Karpas-422 (cell line): ENCODE data around the gene SMYD1. TPM values are rescaled to one million over a fixed set of nuclear protein-coding genes. Genes with fewer than 3 reads are reported as not detected.

Experiments
- DNase-seq: peaks from one replicate; pipeline ENCODE4 v3.0.0-alpha.2; 2015
- H2AFZ ChIP-seq: fragments of 200-600 bp; sonication (generic); 2 replicates; pipeline ENCODE4 v1.6.1; 2014; ENCODE audit warnings: antibody characterized with exemption, low read length, mixed read lengths
- H3K27ac ChIP-seq: fragments of 200-600 bp; sonication (generic); 2 replicates; pipeline ENCODE4 v1.5.1; 2014; ENCODE audit warnings: mild to moderate bottlenecking, low read length, moderate library complexity
- H3K27me3 ChIP-seq: fragments of 200-600 bp; sonication (generic); 2 replicates; pipeline ENCODE4 v1.6.1; 2014; ENCODE audit warnings: low read length, mixed read lengths
- H3K36me3 ChIP-seq: fragments of 200-600 bp; sonication (generic); 2 replicates; pipeline ENCODE4 v1.6.1; 2014; ENCODE audit warnings: low read length, mixed read lengths; ENCODE audit not compliant: insufficient read depth
- H3K4me1 ChIP-seq: fragments of 200-600 bp; sonication (generic); 2 replicates; pipeline ENCODE4 v1.6.1; 2014; ENCODE audit warnings: mild to moderate bottlenecking, low read length, mixed read lengths
- H3K4me2 ChIP-seq: fragments of 200-600 bp; sonication (generic); 2 replicates; pipeline ENCODE4 v1.6.1; 2014; ENCODE audit warnings: low read length, low read depth, mild to moderate bottlenecking; ENCODE audit not compliant: poor library complexity, severe bottlenecking
- H3K4me3 ChIP-seq: fragments of 200-600 bp; sonication (generic); 2 replicates; pipeline ENCODE4 v1.5.1; 2014; ENCODE audit warnings: mild to moderate bottlenecking, antibody characterized with exemption, low read length, mixed read lengths
- H3K79me2 ChIP-seq: fragments of 200-600 bp; sonication (generic); 2 replicates; pipeline ENCODE4 v1.6.1; 2014; ENCODE audit warnings: mild to moderate bottlenecking, low read length, mixed read lengths
- H3K9ac ChIP-seq: fragments of 200-600 bp; sonication (generic); 2 replicates; pipeline ENCODE4 v1.6.0; 2014; ENCODE audit warnings: low read length
- H3K9me2 ChIP-seq: fragments of 200-600 bp; sonication (generic), shearing (Covaris generic); replicated peaks from 2 replicates; pipeline ENCODE4 v1.6.0; 2014; ENCODE audit warnings: mild to moderate bottlenecking, low read length, moderate library complexity; ENCODE audit not compliant: insufficient read depth
- H3K9me3 ChIP-seq: fragments of 300-700, 200-600 bp; sonication (generic); 2 replicates; pipeline ENCODE4 v1.6.1; 2014; ENCODE audit warnings: low read length, mixed read lengths
- H4K20me1 ChIP-seq: fragments of 200-600 bp; sonication (generic); 2 replicates; pipeline ENCODE4 v1.6.1; 2014; ENCODE audit warnings: mild to moderate bottlenecking, antibody characterized with exemption, low read length, low read depth; ENCODE audit not compliant: insufficient read depth
- total RNA-seq: library from RNA; depleted of rRNA; stranded (reverse); fragments of >200 nt; shearing (Covaris generic); gene quantifications from 2 replicates; pipeline ENCODE4 v1.2.3, GENCODE V29; 2014; ENCODE audit warnings: low replicate concordance

The SMYD1 gene
- total RNA-seq, 1 experiment from 2014 or later: not detected

GRCh38 chr2:88071365-88071764 lies 3.7 kb downstream of the SMYD1 start:
- Histone ChIP-seq H3K4me2 (no peak overlapping the region), H3K27me3 (no peaks in the 10 kb centered on the region), H3K9me3 (no peaks in the 10 kb centered on the region), H4K20me1 (no peaks in the 10 kb centered on the region), H3K27ac (no peak overlapping the region), H3K9me2 (no peaks in the 10 kb centered on the region), H3K36me3 (no peaks in the 10 kb centered on the region), H2AFZ (no peak overlapping the region), H3K4me1 (no peaks in the 10 kb centered on the region), H3K79me2 (no peaks in the 10 kb centered on the region), H3K9ac (no peak overlapping the region), H3K4me3 (no peak overlapping the region)
- DNase-seq: no peak

- Histone ChIP-seq H4K20me1 (no peaks in the 10 kb centered on the region), H3K4me1 (no peaks in the 10 kb centered on the region), H2AFZ (no peak overlapping the region), H3K9ac (no peak overlapping the region), H3K4me3 (no peak overlapping the region), H3K27ac (no peak overlapping the region), H3K9me3 (no peaks in the 10 kb centered on the region), H3K9me2 (no peaks in the 10 kb centered on the region), H3K79me2 (no peaks in the 10 kb centered on the region), H3K27me3 (no peaks in the 10 kb centered on the region), H3K36me3 (no peaks in the 10 kb centered on the region), H3K4me2 (no peak overlapping the region)
- no peak for DNase-seq
Measured at GRCh38 chr2:88074150-88074549, 6.5 kb downstream of the SMYD1 start.

- no peak overlapping the region for H3K4me2 ChIP-seq
- H3K9me2 ChIP-seq: no peaks in the 10 kb centered on the region
- H3K4me1 ChIP-seq: no peaks in the 10 kb centered on the region
- no peak overlapping the region for H3K9ac ChIP-seq
- H4K20me1 ChIP-seq: no peaks in the 10 kb centered on the region
- H2AFZ ChIP-seq: no peak overlapping the region
- no peaks in the 10 kb centered on the region for H3K9me3 ChIP-seq
- DNase-seq: no peak
- no peaks in the 10 kb centered on the region for H3K27me3 ChIP-seq
- no peak overlapping the region for H3K27ac ChIP-seq
- no peaks in the 10 kb centered on the region for H3K36me3 ChIP-seq
- no peak overlapping the region for H3K4me3 ChIP-seq
- no peaks in the 10 kb centered on the region for H3K79me2 ChIP-seq
Measured at GRCh38 chr2:88074854-88075292, 7.2 kb downstream of the SMYD1 start.

GRCh38 chr2:88077080-88077479 lies 9.5 kb downstream of the SMYD1 start:
- no peaks in the 10 kb centered on the region for H3K4me1 ChIP-seq
- DNase-seq: no peak
- H3K4me3 ChIP-seq: no peak overlapping the region
- H2AFZ ChIP-seq: no peak overlapping the region
- no peaks in the 10 kb centered on the region for H3K27me3 ChIP-seq
- H3K9me3 ChIP-seq: no peaks in the 10 kb centered on the region
- H3K9ac ChIP-seq: no peak overlapping the region
- no peaks in the 10 kb centered on the region for H4K20me1 ChIP-seq
- no peak overlapping the region for H3K27ac ChIP-seq
- no peaks in the 10 kb centered on the region for H3K36me3 ChIP-seq
- H3K79me2 ChIP-seq: no peaks in the 10 kb centered on the region
- no peaks in the 10 kb centered on the region for H3K9me2 ChIP-seq
- no peak overlapping the region for H3K4me2 ChIP-seq

GRCh38 chr2:88078643-88079172 lies 11.1 kb downstream of the SMYD1 start:
- H3K9me3 ChIP-seq: no peaks in the 10 kb centered on the region
- no peak overlapping the region for H2AFZ ChIP-seq
- no peaks in the 10 kb centered on the region for H3K36me3 ChIP-seq
- no peak overlapping the region for H3K9ac ChIP-seq
- DNase-seq: no peak
- no peaks in the 10 kb centered on the region for H4K20me1 ChIP-seq
- H3K27ac ChIP-seq: no peak overlapping the region
- H3K4me3 ChIP-seq: no peak overlapping the region
- H3K4me1 ChIP-seq: no peaks in the 10 kb centered on the region
- no peak overlapping the region for H3K4me2 ChIP-seq
- H3K27me3 ChIP-seq: no peaks in the 10 kb centered on the region
- no peaks in the 10 kb centered on the region for H3K79me2 ChIP-seq
- H3K9me2 ChIP-seq: no peaks in the 10 kb centered on the region

- Histone ChIP-seq H3K79me2 (no peaks in the 10 kb centered on the region), H3K27me3 (no peaks in the 10 kb centered on the region), H3K4me3 (no peak overlapping the region), H3K36me3 (no peaks in the 10 kb centered on the region), H3K9me3 (no peaks in the 10 kb centered on the region), H4K20me1 (no peaks in the 10 kb centered on the region), H3K4me1 (no peaks in the 10 kb centered on the region), H3K4me2 (no peak overlapping the region), H3K9me2 (no peaks in the 10 kb centered on the region), H3K27ac (no peak overlapping the region), H2AFZ (no peak overlapping the region), H3K9ac (no peak overlapping the region)
- DNase-seq: no peak
Measured at GRCh38 chr2:88080545-88080944, 12.9 kb downstream of the SMYD1 start.

- Histone ChIP-seq H3K4me1 (no peaks in the 10 kb centered on the region), H3K9me3 (no peaks in the 10 kb centered on the region), H3K9ac (no peak overlapping the region), H3K27me3 (no peaks in the 10 kb centered on the region), H3K27ac (no peak overlapping the region), H3K9me2 (no peaks in the 10 kb centered on the region), H2AFZ (no peak overlapping the region), H3K79me2 (no peaks in the 10 kb centered on the region), H4K20me1 (no peaks in the 10 kb centered on the region), H3K36me3 (no peaks in the 10 kb centered on the region), H3K4me3 (no peak overlapping the region), H3K4me2 (no peak overlapping the region)
- no peak for DNase-seq
Measured at GRCh38 chr2:88081924-88082608, 14.4 kb downstream of the SMYD1 start.

GRCh38 chr2:88082781-88083180 lies 15.2 kb downstream of the SMYD1 start:
- no peak overlapping the region for H3K9ac ChIP-seq
- no peak overlapping the region for H3K27ac ChIP-seq
- H4K20me1 ChIP-seq: no peaks in the 10 kb centered on the region
- H3K4me2 ChIP-seq: no peak overlapping the region
- H3K79me2 ChIP-seq: no peaks in the 10 kb centered on the region
- no peak for DNase-seq
- no peaks in the 10 kb centered on the region for H3K9me2 ChIP-seq
- no peaks in the 10 kb centered on the region for H3K9me3 ChIP-seq
- H3K27me3 ChIP-seq: no peaks in the 10 kb centered on the region
- H2AFZ ChIP-seq: no peak overlapping the region
- H3K4me1 ChIP-seq: no peaks in the 10 kb centered on the region
- H3K36me3 ChIP-seq: no peaks in the 10 kb centered on the region
- no peak overlapping the region for H3K4me3 ChIP-seq
